NT2/D1 (cell line): ENCODE results near the gene LENG1.

ENCODE experiments used
- SUZ12 ChIP-seq: IDR thresholded peaks from 2 replicates; pipeline ENCODE4 v1.6.1; 2011; ENCODE audit not compliant: insufficient read length, insufficient read depth; ENCODE audit errors: extremely low read depth
- YY1 ChIP-seq: IDR thresholded peaks from 2 replicates; pipeline ENCODE4 v1.6.1; 2011; ENCODE audit not compliant: insufficient read length, insufficient read depth
- ZNF274 ChIP-seq: IDR thresholded peaks from 2 replicates; pipeline ENCODE4 v1.6.1; 2011; ENCODE audit warnings: mild to moderate bottlenecking, low read depth, low read length

DNA sequence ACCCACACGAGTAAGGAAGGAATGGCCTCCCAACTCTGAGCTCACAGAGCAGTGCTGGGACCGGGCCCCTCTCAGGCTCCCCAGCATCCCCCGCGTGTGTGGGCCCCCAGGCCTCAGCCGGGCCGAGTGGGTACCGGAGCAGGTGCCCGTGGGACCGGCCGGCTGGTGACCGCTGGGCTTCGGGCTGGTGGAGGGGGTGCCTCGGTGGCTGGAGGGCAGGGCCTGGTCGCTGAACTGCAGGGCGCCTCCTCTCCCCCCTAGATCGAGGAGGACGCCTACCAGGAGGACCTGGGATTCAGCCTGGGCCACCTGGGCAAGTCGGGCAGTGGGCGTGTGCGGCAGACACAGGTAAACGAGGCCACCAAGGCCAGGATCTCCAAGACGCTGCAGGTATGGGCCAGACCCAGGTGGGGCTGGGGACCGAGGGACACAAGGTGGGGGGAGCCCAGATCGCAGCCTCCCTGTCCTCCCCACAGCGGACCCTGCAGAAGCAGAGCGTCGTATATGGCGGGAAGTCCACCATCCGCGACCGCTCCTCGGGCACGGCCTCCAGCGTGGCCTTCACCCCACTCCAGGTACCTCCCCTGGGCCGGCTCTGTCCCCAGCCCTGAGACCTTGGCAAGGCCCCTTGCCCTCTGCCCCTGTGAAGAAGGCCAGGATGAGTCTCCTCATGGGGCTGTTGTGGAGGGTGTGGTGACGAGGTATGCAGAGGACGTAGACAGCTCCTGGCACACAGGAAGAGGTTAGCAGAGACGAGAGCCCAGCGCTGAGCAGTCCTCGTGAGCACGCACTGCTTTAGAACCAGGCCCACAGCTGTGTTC, 30.5 kb downstream of the LENG1 start:
- TF ChIP-seq YY1 (no peak), ZNF274 (no peak), SUZ12 (no peak)
